Endothelial cell of umbilical vein (primary cell): Measurements from ENCODE around the gene NUDT16L1. TPM values are rescaled to one million over a fixed set of nuclear protein-coding genes. Genes with fewer than 3 reads are reported as not detected.

Experiments
- BruUV-seq: library from RNA; stranded (reverse); fragments of 400-500 nt; replicated peaks from 2 replicates; lab custom pipeline; 2021; lab: Mats Ljungman, UMichigan
- CTCF ChIA-PET: fragments of 300-600, 350-600 bp; sonication (Branson Sonifier 250); formaldehyde crosslinking; loops from one replicate; lab custom pipeline; 2021; ENCODE audit warnings: antibody characterized with exemption, inconsistent platforms; lab: Charles Lee
- POLR2A ChIA-PET: fragments of 300-600, 350-600 bp; sonication (Branson Sonifier 250); formaldehyde crosslinking; loops from one replicate; lab custom pipeline; 2021; ENCODE audit warnings: antibody characterized with exemption, inconsistent platforms; lab: Charles Lee
- DNase-seq: peaks from one replicate; pipeline ENCODE4 v3.0.0-alpha.2; 2011; ENCODE audit warnings: low read depth, low spot score
- FAIRE-seq: peaks from 2 replicates; lab custom pipeline; 2011; peaks lifted over from hg19 to GRCh38; lab: Jason Lieb, UNC
- H2AFZ ChIP-seq: 2 replicates; pipeline ENCODE4 v1.6.0; 2012; ENCODE audit warnings: low read depth, low read length, control low read depth, inconsistent platforms
- H3K27ac ChIP-seq: 2 replicates; pipeline ENCODE4 v1.5.1; 2011; ENCODE audit warnings: low read depth, mild to moderate bottlenecking, control low read depth, low read length, moderate library complexity; ENCODE audit not compliant: insufficient read depth
- H3K27me3 ChIP-seq, 2 experiments: 2 replicates each; pipeline versions ENCODE4 v1.6.0 to v1.6.1; 2011; ENCODE audit warnings: low read length in 2 of 2, mixed read lengths in 1 of 2; ENCODE audit not compliant: control insufficient read depth in 2 of 2, insufficient read depth in 2 of 2
- H3K36me3 ChIP-seq, 2 experiments: 2 replicates in 1 of 2; 3 replicates in 1 of 2; pipeline ENCODE4 v1.5.1; 2011; ENCODE audit warnings: low read length in 2 of 2, mild to moderate bottlenecking in 1 of 2, moderate library complexity in 1 of 2; ENCODE audit not compliant: control insufficient read depth in 2 of 2, insufficient read depth in 2 of 2; ENCODE audit errors: extremely low read depth in 1 of 2
- H3K4me1 ChIP-seq: 3 replicates; pipeline ENCODE4 v1.5.1; 2011; ENCODE audit warnings: mild to moderate bottlenecking, low read length; ENCODE audit not compliant: control insufficient read depth, insufficient read depth; ENCODE audit errors: extremely low read depth
- H3K4me2 ChIP-seq: 2 replicates; pipeline ENCODE4 v1.6.1; 2011; ENCODE audit warnings: low read length, control low read depth, mixed read lengths; ENCODE audit not compliant: insufficient read depth
- H3K4me3 ChIP-seq, 3 experiments: fragments of 200-600 bp in 1 of 3; sonication (generic), shearing (Covaris generic) in 1 of 3; replicated peaks in 1 of 3; 2 replicates each; pipeline ENCODE4 v1.5.1; 2011 to 2016; ENCODE audit warnings: control low read depth in 3 of 3, low read length in 3 of 3, mild to moderate bottlenecking in 2 of 3, inconsistent platforms in 1 of 3, low read depth in 1 of 3, moderate library complexity in 1 of 3; ENCODE audit not compliant: insufficient read depth in 1 of 3
- H3K79me2 ChIP-seq: 2 replicates; pipeline ENCODE4 v1.6.0; 2012; ENCODE audit warnings: low read length, inconsistent platforms; ENCODE audit not compliant: control insufficient read depth, insufficient read depth
- H3K9ac ChIP-seq: replicated peaks from 2 replicates; pipeline ENCODE3; 2011; ENCODE audit warnings: low read length, control low read depth; ENCODE audit not compliant: insufficient read depth; ENCODE audit errors: extremely low read depth
- H3K9me1 ChIP-seq: replicated peaks from 3 replicates; pipeline ENCODE4 v1.6.0; 2011; ENCODE audit warnings: mild to moderate bottlenecking, low read length; ENCODE audit not compliant: control insufficient read depth, insufficient read depth; ENCODE audit errors: extremely low read depth
- H3K9me3 ChIP-seq: replicated peaks from 2 replicates; pipeline ENCODE4 v1.5.1; 2012; ENCODE audit warnings: low read length, inconsistent platforms; ENCODE audit not compliant: control insufficient read depth, insufficient read depth
- H4K20me1 ChIP-seq: replicated peaks from 2 replicates; pipeline ENCODE3; 2011; ENCODE audit warnings: mild to moderate bottlenecking, low read length; ENCODE audit not compliant: control insufficient read depth, insufficient read depth; ENCODE audit errors: extremely low read depth
- EZH2 ChIP-seq: IDR thresholded peaks from 2 replicates; pipeline ENCODE4 v1.6.1; 2012; ENCODE audit warnings: borderline replicate concordance, low read depth, mild to moderate bottlenecking, moderate library complexity, low read length, inconsistent platforms; ENCODE audit not compliant: severe bottlenecking
- FOS ChIP-seq: IDR thresholded peaks from 2 replicates; pipeline ENCODE4 v1.6.1; 2011; ENCODE audit warnings: mild to moderate bottlenecking, low read length, moderate library complexity, borderline replicate concordance; ENCODE audit not compliant: insufficient read depth
- GATA2 ChIP-seq: IDR thresholded peaks from 2 replicates; pipeline ENCODE4 v1.7.0; 2011; ENCODE audit warnings: low read depth, mild to moderate bottlenecking, moderate library complexity, mixed read lengths, low read length; ENCODE audit not compliant: insufficient read length, insufficient read depth
- JUN ChIP-seq: IDR thresholded peaks from 2 replicates; pipeline ENCODE4 v1.6.1; 2011; ENCODE audit warnings: borderline replicate concordance, low read depth; ENCODE audit not compliant: insufficient read length, insufficient read depth
- MYC ChIP-seq: IDR thresholded peaks from one replicate; pipeline ENCODE4 v1.6.1; 2011; ENCODE audit warnings: mild to moderate bottlenecking, low read depth, low read length
- POLR2A ChIP-seq: IDR thresholded peaks from 2 replicates; pipeline ENCODE4 v1.6.1; 2012; ENCODE audit warnings: low read depth, mild to moderate bottlenecking, control low read depth, low read length
- POLR2AphosphoS5 ChIP-seq: IDR thresholded peaks from 2 replicates; pipeline ENCODE4 v1.6.1; 2012; ENCODE audit warnings: low read depth, mild to moderate bottlenecking, control low read depth, low read length, moderate library complexity; ENCODE audit not compliant: insufficient read depth
- dilution Hi-C: fragments of 300-500 bp; cut with MboI; formaldehyde crosslinking; loops from one replicate; pipeline ENCODE4 v1.15.0; 2019; ENCODE audit warnings: low sequenced_read_pairs; ENCODE audit not compliant: extremely low pct_ligation_motif_present
- intact Hi-C: fragments of 100-400 bp; cut with micrococcal nuclease; formaldehyde crosslinking; loops from one replicate; pipeline ENCODE4 v1.10.0; 2022
- polyA plus RNA-seq, 4 experiments: library from polyadenylated mRNA; depleted of rRNA in 3 of 4; stranded (reverse) in 3 of 4; unstranded in 1 of 4; fragments of >200 nt; gene quantifications; 2 replicates each; pipeline versions ENCODE4 v1.2.1 to v1.2.3, GENCODE V29; 2011 to 2012; ENCODE audit warnings: missing spikeins in 1 of 4
- total RNA-seq: library from RNA; stranded (reverse); gene quantifications from 2 replicates; pipeline ENCODE4 v1.2.3, GENCODE V29; 2021
- TF ChIP-seq, protein P1 (sequence below), 2 donors: IDR thresholded peaks; 1 replicate in 1 of 2; 2 replicates in 1 of 2; pipeline ENCODE4 v1.5.1; 2011; ENCODE audit warnings: low read length in 2 of 2, mild to moderate bottlenecking in 2 of 2, moderate library complexity in 2 of 2, control low read depth in 1 of 2, inconsistent platforms in 1 of 2, low read depth in 1 of 2; ENCODE audit not compliant: insufficient read depth in 1 of 2; ENCODE audit errors: extremely low read depth in 1 of 2
- TF ChIP-seq, protein P2 (sequence below): IDR thresholded peaks from 2 replicates; pipeline ENCODE4 v1.6.1; 2011; ENCODE audit not compliant: insufficient read depth, insufficient read length

Gene NUDT16L1
- total and polyA plus RNA-seq, 2 donors (not counting 3 experiments of a cell fraction or from before 2014, with no cell fraction given): 24.7 to 53.1 TPM

DNA sequence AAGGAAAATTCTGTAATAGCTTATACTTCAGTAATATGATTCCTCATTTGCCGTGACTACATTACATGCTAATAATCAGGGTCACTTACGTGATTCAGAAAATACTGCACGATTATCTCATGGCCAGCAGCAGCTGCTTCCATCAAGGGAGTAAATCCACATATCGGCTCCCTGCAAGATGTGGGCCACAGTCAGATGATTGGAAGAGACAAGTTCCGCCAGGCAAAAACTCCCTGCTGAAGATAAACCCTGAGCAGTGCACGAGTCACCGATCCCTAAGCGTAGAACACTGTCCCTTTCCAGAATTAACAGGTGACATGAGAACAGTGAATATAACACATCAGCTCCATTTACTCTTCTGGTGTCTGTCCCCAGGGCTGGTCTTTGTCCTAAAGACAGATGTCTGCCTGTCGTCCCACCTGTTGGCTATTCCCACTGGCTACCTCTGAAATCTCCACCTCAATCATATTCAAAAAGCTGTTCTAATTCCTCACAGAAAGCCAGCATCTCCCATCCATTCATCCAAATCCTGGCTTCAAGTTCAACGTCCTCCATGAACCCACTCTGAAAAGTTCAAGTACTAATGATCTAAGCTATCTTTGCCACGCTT lies 31.4 kb downstream of the NUDT16L1 start:
- TF ChIP-seq POLR2AphosphoS5 (no peak), POLR2A (no peak), JUN (no peak), FOS (no peak), MYC (no peak), GATA2 (no peak), EZH2 (no peak)
- TF ChIP-seq, protein P1, sequence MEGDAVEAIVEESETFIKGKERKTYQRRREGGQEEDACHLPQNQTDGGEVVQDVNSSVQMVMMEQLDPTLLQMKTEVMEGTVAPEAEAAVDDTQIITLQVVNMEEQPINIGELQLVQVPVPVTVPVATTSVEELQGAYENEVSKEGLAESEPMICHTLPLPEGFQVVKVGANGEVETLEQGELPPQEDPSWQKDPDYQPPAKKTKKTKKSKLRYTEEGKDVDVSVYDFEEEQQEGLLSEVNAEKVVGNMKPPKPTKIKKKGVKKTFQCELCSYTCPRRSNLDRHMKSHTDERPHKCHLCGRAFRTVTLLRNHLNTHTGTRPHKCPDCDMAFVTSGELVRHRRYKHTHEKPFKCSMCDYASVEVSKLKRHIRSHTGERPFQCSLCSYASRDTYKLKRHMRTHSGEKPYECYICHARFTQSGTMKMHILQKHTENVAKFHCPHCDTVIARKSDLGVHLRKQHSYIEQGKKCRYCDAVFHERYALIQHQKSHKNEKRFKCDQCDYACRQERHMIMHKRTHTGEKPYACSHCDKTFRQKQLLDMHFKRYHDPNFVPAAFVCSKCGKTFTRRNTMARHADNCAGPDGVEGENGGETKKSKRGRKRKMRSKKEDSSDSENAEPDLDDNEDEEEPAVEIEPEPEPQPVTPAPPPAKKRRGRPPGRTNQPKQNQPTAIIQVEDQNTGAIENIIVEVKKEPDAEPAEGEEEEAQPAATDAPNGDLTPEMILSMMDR (IDR thresholded peaks at IDR 0.05; ENCODE audit: extremely low read depth in 1 of 2, insufficient read depth in 1 of 2, low read depth in 1 of 2, low read length in 2 of 2): no peak
- TF ChIP-seq, protein P2, sequence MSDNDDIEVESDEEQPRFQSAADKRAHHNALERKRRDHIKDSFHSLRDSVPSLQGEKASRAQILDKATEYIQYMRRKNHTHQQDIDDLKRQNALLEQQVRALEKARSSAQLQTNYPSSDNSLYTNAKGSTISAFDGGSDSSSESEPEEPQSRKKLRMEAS: no peak

More for the DNA sequence above, 31.4 kb downstream of the NUDT16L1 start:
- Histone ChIP-seq H3K4me1 (no peaks in the 10 kb centered on the region), H3K79me2 (no peaks in the 10 kb centered on the region), H3K9me1 (no peaks in the 10 kb centered on the region), H3K4me3 (no peak overlapping the region), H3K27me3 (no peaks in the 10 kb centered on the region), H3K9me3 (no peaks in the 10 kb centered on the region), H3K4me2 (no peak overlapping the region), H4K20me1 (no peaks in the 10 kb centered on the region), H3K36me3 (peaks cover 6 to 25% of the 10 kb centered on the region in 2 experiments), H2AFZ (no peak overlapping the region), H3K27ac (no peak overlapping the region), H3K9ac (no peak overlapping the region)
- dilution Hi-C loops: no loop called here
- intact Hi-C loops: no loop called here
- POLR2A ChIA-PET: no interaction called here
- FAIRE-seq: no peak
- CTCF ChIA-PET: interaction anchor here (1.2 kb wide), 1 partner anchor 10 kb away, joined by 5 read pairs; the partner anchor contains the start of genes ANKS3 and DNAAF8
- DNase-seq: no peak
- BruUV-seq: no TSS peak
